Measurements from ENCODE around the gene RPL23. TPM values are rescaled to one million over a fixed set of nuclear protein-coding genes. Genes with fewer than 3 reads are reported as not detected.

The RPL23 gene
- total RNA-seq, 3 donors from 2014 or later = 838 to 1,044 (median 919) TPM

- TF ChIP-seq, protein P1, sequence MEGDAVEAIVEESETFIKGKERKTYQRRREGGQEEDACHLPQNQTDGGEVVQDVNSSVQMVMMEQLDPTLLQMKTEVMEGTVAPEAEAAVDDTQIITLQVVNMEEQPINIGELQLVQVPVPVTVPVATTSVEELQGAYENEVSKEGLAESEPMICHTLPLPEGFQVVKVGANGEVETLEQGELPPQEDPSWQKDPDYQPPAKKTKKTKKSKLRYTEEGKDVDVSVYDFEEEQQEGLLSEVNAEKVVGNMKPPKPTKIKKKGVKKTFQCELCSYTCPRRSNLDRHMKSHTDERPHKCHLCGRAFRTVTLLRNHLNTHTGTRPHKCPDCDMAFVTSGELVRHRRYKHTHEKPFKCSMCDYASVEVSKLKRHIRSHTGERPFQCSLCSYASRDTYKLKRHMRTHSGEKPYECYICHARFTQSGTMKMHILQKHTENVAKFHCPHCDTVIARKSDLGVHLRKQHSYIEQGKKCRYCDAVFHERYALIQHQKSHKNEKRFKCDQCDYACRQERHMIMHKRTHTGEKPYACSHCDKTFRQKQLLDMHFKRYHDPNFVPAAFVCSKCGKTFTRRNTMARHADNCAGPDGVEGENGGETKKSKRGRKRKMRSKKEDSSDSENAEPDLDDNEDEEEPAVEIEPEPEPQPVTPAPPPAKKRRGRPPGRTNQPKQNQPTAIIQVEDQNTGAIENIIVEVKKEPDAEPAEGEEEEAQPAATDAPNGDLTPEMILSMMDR (IDR thresholded peaks at IDR 0.05) = no peak
- peaks cover 6% of the 10 kb centered on the region for H3K36me3 ChIP-seq (ENCODE audit: low read depth)
- H3K9me3 ChIP-seq = no peaks in the 10 kb centered on the region
- intact Hi-C loops (cut with DNase I, micrococcal nuclease) = no loop called here
- DNase-seq = no peak
- peaks cover 31% of the 10 kb centered on the region for H3K4me1 ChIP-seq (ENCODE audit: low read depth)
- ATAC-seq = no peak
- H3K4me3 ChIP-seq = peak overlapping the region; percentile 67
Observed at GRCh38 chr17:38800237-38800760, 53.2 kb downstream of the RPL23 start.

GRCh38 chr17:38799501-38800236, 53.9 kb downstream of the RPL23 start, which contains the start of gene PIP4K2B:
Gene PIP4K2B, minus strand, starts transcription at chr17:38799556. Its CDS starts 132 bp downstream, at chr17:38799424.
- ATAC-seq = peak; percentile 94
- intact Hi-C loops (cut with DNase I, micrococcal nuclease) = no loop called here
- peaks cover 31% of the 10 kb centered on the region for H3K4me1 ChIP-seq (ENCODE audit: low read depth)
- no peaks in the 10 kb centered on the region for H3K9me3 ChIP-seq
- peak; percentile 95 to 97 (median 95) for DNase-seq
- TF ChIP-seq, protein P1 (IDR thresholded peaks at IDR 0.05) = no peak
- H3K36me3 ChIP-seq (ENCODE audit: low read depth) = peaks cover under 1% of the 10 kb centered on the region
- H3K4me3 ChIP-seq = peak within 1 kb of the TSS; percentile 67

- intact Hi-C loops (cut with DNase I, micrococcal nuclease) = no loop called here
Observed at GRCh38 chr17:38798614-38799500, 54.7 kb downstream of the RPL23 start.

More at GRCh38 chr17:38798614-38799500, 54.7 kb downstream of the RPL23 start:
- ATAC-seq = peak; percentile 45
- Histone ChIP-seq H3K36me3 (ENCODE audit: low read depth) (peaks cover 2% of the 10 kb centered on the region), H3K4me1 (ENCODE audit: low read depth) (peaks cover 31% of the 10 kb centered on the region), H3K4me3 (peak overlapping the region; percentile 67), H3K9me3 (no peaks in the 10 kb centered on the region)
- TF ChIP-seq, protein P1 (IDR thresholded peaks at IDR 0.05) = no peak
- DNase-seq = peak; percentile 51 to 77 (median 71)

Small RNA genes within 50 kb of the gene (microRNA-seq; reads per million reads assigned to microRNA genes)
- gene MIR4727 = 0.93 reads per million

Other genes starting within 250 kb of the RPL23 start
- gene SRCIN1, start 247.8 kb downstream of the RPL23 start, total RNA-seq = 1 to 10 TPM; 2.3 to 7.0 (median 2.5) TPM
- gene EPOP, start 178.8 kb downstream of the RPL23 start, total RNA-seq = 1 to 10 TPM in 1 of 3 donors, under 1 TPM in 1, not detected in 1; 0.75 to 1.1 TPM
- 100 to 1,000 TPM in 2 of 3 donors, 10 to 100 TPM in 1; 90.1 to 164 (median 112) TPM for gene MLLT6, start 148.4 kb downstream of the RPL23 start, total RNA-seq
- gene CISD3, start 123.4 kb downstream of the RPL23 start, total RNA-seq = 100 to 1,000 TPM in 1 of 3 donors, 10 to 100 TPM in 2; 60.8 to 101 (median 91.8) TPM
- 10 to 100 TPM; 23.8 to 30.7 (median 25.5) TPM for gene PCGF2, start 105.4 kb downstream of the RPL23 start, total RNA-seq
- 100 to 1,000 TPM; 129 to 197 (median 145) TPM for gene PSMB3, start 101.0 kb downstream of the RPL23 start, total RNA-seq
- 10 to 100 TPM; 16.7 to 44.8 (median 20.6) TPM for gene PIP4K2B, start 54.2 kb downstream of the RPL23 start, total RNA-seq
- gene CWC25, start 28.4 kb downstream of the RPL23 start, total RNA-seq = 10 to 100 TPM; 21.7 to 26.5 (median 25.6) TPM
- 100 to 1,000 TPM; 163 to 286 (median 276) TPM for gene LASP1, start 16.3 kb upstream of the RPL23 start, total RNA-seq
- not detected for gene FBXO47, start 113.7 kb upstream of the RPL23 start, total RNA-seq